Fibroblast of mammary gland (primary cell): ENCODE measurements around the gene BRD9.
"Not testable (repeated sequence)": the region's sequence is repeated elsewhere in the genome, so short reads cannot be mapped to it uniquely, and the experiment has no call there.

Experiments
- DNase-seq: peaks from one replicate; pipeline ENCODE4 v3.0.0-alpha.2; 2010; ENCODE audit warnings: low read depth
- H3K4me3 ChIP-seq: 2 replicates; pipeline ENCODE4 v1.5.1; 2011; ENCODE audit warnings: low read depth, mild to moderate bottlenecking, low read length, moderate library complexity; ENCODE audit not compliant: control insufficient read depth
- CTCF ChIP-seq: conservative IDR thresholded peaks from 2 replicates; pipeline ENCODE4 v1.5.1; 2011; ENCODE audit warnings: low read depth, low read length, inconsistent platforms; ENCODE audit not compliant: control insufficient read depth, insufficient read depth

The BRD9 gene

GRCh38 chr5:929596-929995 is 37.0 kb upstream of the BRD9 start:
- no peak for TF ChIP-seq CTCF
- DNase-seq = no peak
- H3K4me3 ChIP-seq = no peak overlapping the region

GRCh38 chr5:929182-929581 is 36.6 kb upstream of the BRD9 start:
- DNase-seq, H3K4me3 ChIP-seq: not testable (repeated sequence)

- TF ChIP-seq CTCF = no peak
- DNase-seq = no peak
- H3K4me3 ChIP-seq = no peak overlapping the region
Measured at GRCh38 chr5:927172-928015, 34.8 kb upstream of the BRD9 start.

GRCh38 chr5:926417-927171 is 34.0 kb upstream of the BRD9 start:
- no peak for TF ChIP-seq CTCF
- H3K4me3 ChIP-seq = peak overlapping the region; percentile 30
- no peak for DNase-seq

- DNase-seq = peak; percentile 54
- peak; percentile 67 for TF ChIP-seq CTCF
- no peak overlapping the region for H3K4me3 ChIP-seq
Measured at GRCh38 chr5:923281-923873, 30.8 kb upstream of the BRD9 start.

GRCh38 chr5:922436-923280 is 30.1 kb upstream of the BRD9 start:
- DNase-seq = no peak
- no peak for TF ChIP-seq CTCF
- H3K4me3 ChIP-seq = no peak overlapping the region
